ENCODE results near the gene DYNLL1.
"Not testable (repeated sequence)": the region's sequence is repeated elsewhere in the genome, so short reads cannot be mapped to it uniquely, and the experiment has no call there.

The DYNLL1 gene

GRCh38 chr12:120474616-120474960 is 21.3 kb upstream of the DYNLL1 start:
- peaks cover 29% of the 10 kb centered on the region for H3K79me2 ChIP-seq (ENCODE audit: control insufficient read depth, insufficient read depth, low read length, unreplicated experiment)
- H2AFZ ChIP-seq (ENCODE audit: low read length, unreplicated experiment) = no peak overlapping the region
- peaks cover 28% of the 10 kb centered on the region for H3K4me1 ChIP-seq (ENCODE audit: control insufficient read depth, insufficient read depth, low read length, unreplicated experiment)
- H3K27me3 ChIP-seq (ENCODE audit: insufficient read depth, low read length) = no peaks in the 10 kb centered on the region
- peak overlapping the region; percentile 56 for H3K27ac ChIP-seq (ENCODE audit: low read depth, low read length)
- H3K36me3 ChIP-seq (ENCODE audit: insufficient read depth, low read length) = no peaks in the 10 kb centered on the region
- H3K4me3 ChIP-seq (ENCODE audit: low read depth, low read length) = peak overlapping the region; percentile 22

GRCh38 chr12:120475643-120476042 is 20.3 kb upstream of the DYNLL1 start:
- Histone ChIP-seq H3K27ac (ENCODE audit: low read depth, low read length) (no peak overlapping the region; the same call in 1 of the 2 replicates), H3K4me3 (ENCODE audit: low read depth, low read length) (no peak overlapping the region), H3K79me2 (ENCODE audit: control insufficient read depth, insufficient read depth, low read length, unreplicated experiment) (peaks cover 22% of the 10 kb centered on the region), H3K36me3 (ENCODE audit: insufficient read depth, low read length) (no peaks in the 10 kb centered on the region), H3K4me1 (ENCODE audit: control insufficient read depth, insufficient read depth, low read length, unreplicated experiment) (peaks cover 23% of the 10 kb centered on the region), H2AFZ (ENCODE audit: low read length, unreplicated experiment) (no peak overlapping the region), H3K27me3 (ENCODE audit: insufficient read depth, low read length) (no peaks in the 10 kb centered on the region)

GRCh38 chr12:120479458-120479857 is 16.5 kb upstream of the DYNLL1 start:
- H3K79me2 ChIP-seq (ENCODE audit: control insufficient read depth, insufficient read depth, low read length, unreplicated experiment) = peaks cover 4% of the 10 kb centered on the region
- no peak overlapping the region for H2AFZ ChIP-seq (ENCODE audit: low read length, unreplicated experiment)
- H3K36me3 ChIP-seq (ENCODE audit: insufficient read depth, low read length) = no peaks in the 10 kb centered on the region
- H3K4me1 ChIP-seq (ENCODE audit: control insufficient read depth, insufficient read depth, low read length, unreplicated experiment) = peaks cover 9% of the 10 kb centered on the region
- H3K27ac ChIP-seq (ENCODE audit: low read depth, low read length) = no peak overlapping the region
- no peak overlapping the region for H3K4me3 ChIP-seq (ENCODE audit: low read depth, low read length)
- no peaks in the 10 kb centered on the region for H3K27me3 ChIP-seq (ENCODE audit: insufficient read depth, low read length)

- Histone ChIP-seq H3K27ac (ENCODE audit: low read depth, low read length) (no peak overlapping the region), H3K36me3 (ENCODE audit: insufficient read depth, low read length) (no peaks in the 10 kb centered on the region), H3K27me3 (ENCODE audit: insufficient read depth, low read length) (no peaks in the 10 kb centered on the region), H3K4me1 (ENCODE audit: control insufficient read depth, insufficient read depth, low read length, unreplicated experiment) (peaks cover 2% of the 10 kb centered on the region), H2AFZ (ENCODE audit: low read length, unreplicated experiment) (no peak overlapping the region), H3K4me3 (ENCODE audit: low read depth, low read length) (no peak overlapping the region), H3K79me2 (ENCODE audit: control insufficient read depth, insufficient read depth, low read length, unreplicated experiment) (peaks cover 1% of the 10 kb centered on the region)
Observed at GRCh38 chr12:120480211-120480610, 15.7 kb upstream of the DYNLL1 start.

- Histone ChIP-seq H3K79me2 (ENCODE audit: control insufficient read depth, insufficient read depth, low read length, unreplicated experiment) (no peaks in the 10 kb centered on the region), H3K4me1 (ENCODE audit: control insufficient read depth, insufficient read depth, low read length, unreplicated experiment) (no peaks in the 10 kb centered on the region), H3K36me3 (ENCODE audit: insufficient read depth, low read length) (no peaks in the 10 kb centered on the region), H3K27ac (ENCODE audit: low read depth, low read length) (no peak overlapping the region), H3K4me3 (ENCODE audit: low read depth, low read length) (no peak overlapping the region), H3K27me3 (ENCODE audit: insufficient read depth, low read length) (no peaks in the 10 kb centered on the region), H2AFZ (ENCODE audit: low read length, unreplicated experiment) (no peak overlapping the region)
Observed at GRCh38 chr12:120481022-120481767, 14.7 kb upstream of the DYNLL1 start.

- Histone ChIP-seq H3K27ac (ENCODE audit: low read depth, low read length) (no peak overlapping the region), H3K4me3 (ENCODE audit: low read depth, low read length) (no peak overlapping the region), H3K4me1 (ENCODE audit: control insufficient read depth, insufficient read depth, low read length, unreplicated experiment) (no peaks in the 10 kb centered on the region), H3K36me3 (ENCODE audit: insufficient read depth, low read length) (no peaks in the 10 kb centered on the region), H3K27me3 (ENCODE audit: insufficient read depth, low read length) (no peaks in the 10 kb centered on the region), H2AFZ (ENCODE audit: low read length, unreplicated experiment) (no peak overlapping the region), H3K79me2 (ENCODE audit: control insufficient read depth, insufficient read depth, low read length, unreplicated experiment) (no peaks in the 10 kb centered on the region)
Observed at GRCh38 chr12:120483621-120484020, 12.3 kb upstream of the DYNLL1 start.

GRCh38 chr12:120485961-120486881 is 9.7 kb upstream of the DYNLL1 start:
- no peak overlapping the region for H2AFZ ChIP-seq (ENCODE audit: low read length, unreplicated experiment)
- H3K79me2 ChIP-seq (ENCODE audit: control insufficient read depth, insufficient read depth, low read length, unreplicated experiment) = no peaks in the 10 kb centered on the region
- no peaks in the 10 kb centered on the region for H3K27me3 ChIP-seq (ENCODE audit: insufficient read depth, low read length)
- H3K27ac ChIP-seq (ENCODE audit: low read depth, low read length) = no peak overlapping the region
- no peaks in the 10 kb centered on the region; the same call in 1 of the 2 replicates for H3K36me3 ChIP-seq (ENCODE audit: insufficient read depth, low read length)
- no peak overlapping the region for H3K4me3 ChIP-seq (ENCODE audit: low read depth, low read length)
- no peaks in the 10 kb centered on the region for H3K4me1 ChIP-seq (ENCODE audit: control insufficient read depth, insufficient read depth, low read length, unreplicated experiment)

- H2AFZ ChIP-seq (ENCODE audit: low read length, unreplicated experiment); H3K27ac ChIP-seq (ENCODE audit: low read depth, low read length); H3K27me3 ChIP-seq (ENCODE audit: insufficient read depth, low read length); H3K4me3 ChIP-seq (ENCODE audit: low read depth, low read length); H3K79me2 ChIP-seq (ENCODE audit: control insufficient read depth, insufficient read depth, low read length, unreplicated experiment); H3K4me1 ChIP-seq (ENCODE audit: control insufficient read depth, insufficient read depth, low read length, unreplicated experiment); H3K36me3 ChIP-seq (ENCODE audit: insufficient read depth, low read length): not testable (repeated sequence)
Observed at GRCh38 chr12:120487552-120487951, 8.4 kb upstream of the DYNLL1 start.

- no peak overlapping the region for H3K27ac ChIP-seq (ENCODE audit: low read depth, low read length)
- H3K4me1 ChIP-seq (ENCODE audit: control insufficient read depth, insufficient read depth, low read length, unreplicated experiment) = no peaks in the 10 kb centered on the region
- no peaks in the 10 kb centered on the region for H3K79me2 ChIP-seq (ENCODE audit: control insufficient read depth, insufficient read depth, low read length, unreplicated experiment)
Observed at GRCh38 chr12:120488057-120488640, 7.8 kb upstream of the DYNLL1 start.

GRCh38 chr12:120489018-120489417 is 6.9 kb upstream of the DYNLL1 start:
- H3K36me3 ChIP-seq (ENCODE audit: insufficient read depth, low read length) = no peaks in the 10 kb centered on the region; the same call in 1 of the 2 replicates
- no peaks in the 10 kb centered on the region for H3K79me2 ChIP-seq (ENCODE audit: control insufficient read depth, insufficient read depth, low read length, unreplicated experiment)
- H3K27ac ChIP-seq (ENCODE audit: low read depth, low read length) = no peak overlapping the region
- no peaks in the 10 kb centered on the region for H3K27me3 ChIP-seq (ENCODE audit: insufficient read depth, low read length)
- H2AFZ ChIP-seq (ENCODE audit: low read length, unreplicated experiment) = no peak overlapping the region
- no peaks in the 10 kb centered on the region for H3K4me1 ChIP-seq (ENCODE audit: control insufficient read depth, insufficient read depth, low read length, unreplicated experiment)
- H3K4me3 ChIP-seq (ENCODE audit: low read depth, low read length) = no peak overlapping the region

More at GRCh38 chr12:120488057-120488640, 7.8 kb upstream of the DYNLL1 start:
- Histone ChIP-seq H2AFZ (ENCODE audit: low read length, unreplicated experiment) (no peak overlapping the region), H3K36me3 (ENCODE audit: insufficient read depth, low read length) (no peaks in the 10 kb centered on the region; the same call in 1 of the 2 replicates), H3K4me3 (ENCODE audit: low read depth, low read length) (no peak overlapping the region), H3K27me3 (ENCODE audit: insufficient read depth, low read length) (no peaks in the 10 kb centered on the region)

All from ACC112 (cell line).